SKM-1 (cell line): Measurements from ENCODE around the gene SARDH.
"Not testable (repeated sequence)": the region's sequence is repeated elsewhere in the genome, so short reads cannot be mapped to it uniquely, and the experiment has no call there.

Experiments
- DNase-seq: peaks from one replicate; lab custom pipeline; 2025; ENCODE audit not compliant: unreplicated experiment; lab: John Stamatoyannopoulos, UW

The SARDH gene

DNA sequence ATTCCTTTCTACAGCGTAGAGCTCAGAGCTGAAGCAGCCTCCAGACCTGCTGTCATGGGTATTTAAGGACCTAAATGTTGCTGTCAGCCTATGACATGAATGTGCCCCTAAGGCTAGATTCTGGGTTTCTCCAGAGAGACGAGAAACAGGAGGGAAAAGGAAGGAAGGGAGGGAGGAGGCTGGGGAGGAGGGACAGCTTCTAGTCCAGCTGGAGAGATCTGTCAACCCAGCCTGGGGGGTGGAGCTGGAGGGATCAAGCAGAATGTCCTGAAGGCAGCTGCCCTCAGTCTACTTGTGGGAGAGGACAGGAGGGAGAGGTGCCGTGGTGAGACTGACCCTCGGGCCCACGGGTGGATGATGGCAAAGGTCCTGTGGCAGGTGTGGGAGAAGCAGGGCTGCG is 103.1 kb downstream of the SARDH start:
- DNase-seq = no peak

DNA sequence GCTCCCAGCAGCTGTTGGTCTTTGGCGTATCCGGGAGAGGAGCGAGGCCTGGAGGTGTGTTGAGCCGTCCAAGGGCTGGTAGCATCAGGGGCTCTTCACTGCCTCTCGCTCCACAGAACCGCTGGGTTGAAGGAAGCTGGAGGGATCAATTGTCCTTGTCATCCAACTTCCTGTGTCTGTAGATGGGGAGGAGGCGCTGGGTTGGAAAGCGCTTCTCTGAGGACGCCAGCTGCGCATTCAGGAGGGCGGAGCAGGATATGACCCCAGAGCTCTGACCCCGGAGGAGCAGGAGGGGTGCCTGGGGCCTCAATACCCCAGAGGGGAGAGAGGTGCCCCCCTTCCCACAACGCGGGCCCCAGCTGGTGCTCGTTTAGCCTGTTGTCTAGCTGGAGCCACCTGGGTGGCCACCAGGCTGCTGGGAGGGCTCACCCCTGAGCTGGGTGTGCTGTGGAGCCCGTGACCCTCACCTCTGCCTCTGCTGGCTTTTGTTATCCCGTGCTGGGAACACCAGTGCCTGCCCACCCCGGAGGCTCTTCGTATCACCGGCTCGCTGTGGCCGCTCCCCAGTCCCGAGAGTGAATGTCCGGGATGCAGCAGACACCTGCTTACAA is 104.0 kb downstream of the SARDH start:
- DNase-seq = no peak

- DNase-seq = no peak
Measured at GRCh38 chr9:133633681-133634080, 104.5 kb downstream of the SARDH start.

DNA sequence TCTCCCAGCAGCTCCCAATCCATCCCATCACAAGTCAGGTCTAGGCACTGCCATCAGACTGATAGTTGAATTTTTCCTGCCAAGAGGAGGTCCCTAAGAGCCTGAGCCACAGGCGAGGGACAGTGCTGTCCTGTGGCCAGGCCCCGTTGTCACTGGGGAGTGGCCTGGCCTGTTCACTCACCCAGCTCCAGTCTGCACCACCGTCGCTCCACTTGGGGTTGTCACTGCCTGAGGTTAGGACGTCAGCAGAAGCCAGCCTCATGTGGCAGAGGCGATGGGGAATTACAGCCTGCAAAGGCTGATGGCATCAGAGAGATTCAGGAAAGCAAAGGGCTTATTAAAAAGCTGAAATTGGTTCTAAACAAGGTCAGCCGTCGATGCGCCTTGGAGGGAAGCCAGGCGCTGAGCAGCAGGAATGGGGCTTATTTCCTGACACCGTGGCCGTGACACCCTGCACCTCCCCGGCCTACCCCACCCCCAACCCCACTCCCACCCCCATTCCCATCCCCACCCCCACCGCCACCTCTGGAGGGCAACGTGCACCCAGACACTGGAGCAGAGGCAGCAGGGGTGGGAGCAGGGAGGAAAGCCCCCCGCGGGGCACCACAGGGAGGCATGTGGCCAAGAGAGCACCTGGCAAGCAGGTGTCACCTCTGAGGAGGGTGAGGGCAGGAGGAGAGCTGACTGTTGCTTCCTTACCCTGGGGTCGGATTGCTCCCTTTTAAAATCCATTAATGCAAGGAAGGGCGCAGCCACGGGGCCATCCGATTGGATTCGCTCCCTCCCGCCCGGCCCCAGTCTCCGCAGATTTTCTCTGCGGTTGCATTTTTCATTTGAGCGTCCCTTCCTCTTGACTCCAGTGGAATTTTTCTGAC is 105.1 kb downstream of the SARDH start:
- DNase-seq = no peak

GRCh38 chr9:133631111-133631510 is 107.0 kb downstream of the SARDH start:
- no peak for DNase-seq

- DNase-seq = no peak
Measured at GRCh38 chr9:133629221-133630110, 108.7 kb downstream of the SARDH start.

- no peak for DNase-seq
Measured at GRCh38 chr9:133628766-133629165, 109.4 kb downstream of the SARDH start.

DNA sequence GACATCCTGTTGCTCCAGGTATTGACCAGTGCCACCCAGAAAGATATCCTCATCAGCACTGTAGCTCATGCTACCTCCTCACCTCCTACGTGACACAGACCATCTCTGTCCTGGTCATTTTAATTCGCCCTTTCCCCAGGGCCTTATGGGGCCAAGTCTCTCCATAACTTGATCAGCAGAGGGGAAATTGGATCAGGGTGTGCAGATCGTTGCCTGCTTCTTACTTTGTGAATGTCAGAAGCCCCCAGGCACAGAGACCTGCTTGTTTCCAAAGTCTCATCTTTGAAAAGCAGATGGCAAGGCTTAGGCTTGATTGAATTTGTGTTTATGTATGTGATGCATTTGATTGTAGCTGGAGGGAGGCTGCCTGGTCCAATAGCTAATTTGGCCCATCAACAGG is 110.8 kb downstream of the SARDH start:
- DNase-seq = no peak

DNA sequence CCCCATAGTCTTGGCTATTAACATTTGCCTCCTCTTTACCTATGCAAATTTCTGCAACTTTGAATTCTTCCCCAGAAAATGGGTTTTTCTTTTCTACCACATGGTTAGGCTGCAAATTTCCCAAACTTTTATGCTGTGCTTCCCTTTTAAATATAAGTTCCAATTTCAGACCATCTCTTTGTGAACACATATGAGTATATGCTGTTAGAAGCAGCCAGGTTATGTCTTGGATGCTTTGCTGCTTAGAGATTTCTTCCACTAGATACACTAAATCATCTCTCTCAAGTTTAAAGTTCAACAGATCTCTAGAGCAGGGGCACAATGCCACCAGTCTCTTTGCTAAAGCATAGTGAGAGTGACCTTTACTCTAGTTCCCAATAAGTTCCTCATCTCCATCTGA is 112.1 kb downstream of the SARDH start:
- DNase-seq = not testable (repeated sequence)

DNA sequence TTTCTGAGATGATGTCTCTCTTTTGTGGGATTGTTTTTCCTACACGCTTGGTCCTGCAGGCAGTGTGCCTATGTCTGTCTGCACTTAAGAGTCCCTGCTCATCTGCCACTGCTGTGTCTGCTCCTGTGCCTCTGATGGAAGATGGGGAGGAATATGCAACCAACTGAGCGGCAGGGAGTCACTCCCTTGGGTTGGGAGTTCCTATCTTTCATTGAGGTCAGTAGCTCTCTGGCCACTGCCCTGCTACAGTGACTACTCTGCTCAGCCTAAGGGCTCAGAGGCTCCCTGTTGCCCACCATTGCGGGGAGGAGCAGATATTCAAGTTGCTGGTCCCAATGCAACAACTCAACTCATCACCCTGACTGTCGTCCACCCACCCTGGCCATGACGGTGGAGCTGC is 115.6 kb downstream of the SARDH start:
- no peak for DNase-seq

- DNase-seq = no peak
Measured at GRCh38 chr9:133621725-133622267, 116.4 kb downstream of the SARDH start.

DNA sequence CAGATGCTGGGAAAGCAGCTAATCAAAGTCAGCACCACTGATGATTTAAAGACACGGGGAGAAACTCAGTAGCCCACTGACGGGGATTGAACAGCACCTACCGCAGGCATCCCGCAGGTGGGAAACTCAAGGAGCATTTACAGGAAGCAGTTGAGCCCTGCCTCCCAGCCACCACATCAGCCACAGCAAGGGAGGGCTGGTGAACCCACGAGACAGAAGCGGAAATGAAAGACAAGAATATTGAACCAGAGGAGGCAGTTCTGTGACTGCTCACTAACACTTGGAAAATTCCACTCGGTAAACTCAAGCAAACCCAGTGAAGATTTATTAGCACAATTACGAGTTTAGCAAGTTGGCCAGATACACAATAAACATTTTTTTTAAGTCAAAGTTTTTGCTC is 118.4 kb downstream of the SARDH start:
- no peak for DNase-seq

DNA sequence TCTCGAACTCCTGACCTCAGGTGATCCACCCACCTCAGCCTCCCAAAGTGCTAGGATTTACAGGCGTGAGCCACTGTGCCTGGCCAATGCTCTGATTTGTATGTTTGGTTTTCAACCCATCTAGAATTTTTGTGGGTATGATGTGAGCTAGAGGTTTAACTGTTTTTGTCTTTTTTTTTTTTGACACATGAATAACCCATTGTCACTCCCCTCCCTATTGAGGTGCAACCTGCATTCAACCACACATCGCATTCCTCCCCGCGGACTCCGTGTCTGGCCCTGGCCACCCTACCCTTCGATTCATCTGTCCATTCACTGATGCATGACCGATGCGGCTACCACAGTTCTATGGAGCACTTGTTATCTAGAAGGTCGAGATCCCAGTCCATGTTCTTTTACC is 119.4 kb downstream of the SARDH start:
- DNase-seq = no peak

GRCh38 chr9:133616643-133617405 is 121.3 kb downstream of the SARDH start:
- no peak for DNase-seq

GRCh38 chr9:133615606-133616188 is 122.5 kb downstream of the SARDH start:
- DNase-seq = no peak

DNA sequence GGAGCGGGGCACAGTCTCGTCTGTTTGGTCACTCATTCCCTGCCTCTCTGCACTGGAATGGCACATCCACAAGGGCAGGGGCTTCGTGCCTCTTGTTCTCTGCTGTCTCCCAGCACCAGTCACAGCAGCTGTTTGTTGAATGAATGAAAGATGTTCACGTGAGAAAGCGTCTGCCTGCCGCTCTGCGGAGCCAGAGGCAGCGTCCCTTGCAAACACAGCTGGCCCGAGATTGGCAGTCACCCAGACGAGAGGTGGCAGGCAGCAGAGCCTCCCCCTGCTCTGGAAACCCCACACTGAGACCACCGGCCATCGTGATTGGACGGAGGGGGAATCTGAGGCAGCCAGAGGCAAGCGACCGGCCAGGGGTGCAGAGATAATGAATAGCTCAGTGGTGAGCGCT is 123.0 kb downstream of the SARDH start:
- no peak for DNase-seq

- no peak for DNase-seq
Measured at GRCh38 chr9:133614678-133615077, 123.5 kb downstream of the SARDH start.

DNA sequence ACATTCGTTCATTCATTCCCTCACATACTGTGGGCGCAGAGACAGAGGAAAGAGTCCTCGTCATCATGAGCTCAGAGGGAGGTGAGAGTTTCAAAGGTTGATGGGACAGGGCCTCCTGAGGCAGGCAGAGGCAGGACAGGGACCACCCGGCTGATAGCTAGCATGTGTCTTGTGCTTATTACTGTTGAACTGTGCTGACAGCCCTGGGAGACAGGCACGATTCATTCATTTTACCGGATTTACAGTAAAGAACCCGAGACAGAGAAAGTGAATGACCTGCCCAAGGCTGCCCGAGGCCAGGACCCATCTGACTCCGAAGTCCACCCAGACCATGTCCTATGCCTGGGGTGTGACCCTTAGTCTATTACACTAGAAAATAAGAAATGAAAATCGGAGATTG is 124.1 kb downstream of the SARDH start:
- DNase-seq = no peak
